Uterus (tissue), 4 donors: ENCODE results near the gene SLC8A1. TPM values are rescaled to one million over a fixed set of nuclear protein-coding genes. Genes with fewer than 3 reads are reported as not detected.

Source experiments
- DNase-seq, 2 donors: peaks; one replicate each; pipeline ENCODE4 v3.0.0-alpha.2; 2019 to 2020
- H3K27ac ChIP-seq, 2 donors: fragments of 200-600 bp; sonication (generic); 1 replicate in 1 of 2; 2 replicates in 1 of 2; pipeline ENCODE4 v1.5.1; 2016 to 2018
- H3K27me3 ChIP-seq, 2 donors: fragments of 200-600 bp; sonication (generic); one replicate each; pipeline ENCODE4 v1.5.1; 2018 to 2019; ENCODE audit warnings: control low read depth in 1 of 2
- H3K36me3 ChIP-seq, 2 donors: fragments of 200-600 bp; sonication (generic); one replicate each; pipeline ENCODE4 v1.5.1; 2019; ENCODE audit warnings: control low read depth in 1 of 2
- H3K4me1 ChIP-seq, 2 donors: fragments of 200-600 bp; sonication (generic); one replicate each; pipeline ENCODE4 v1.5.1; 2018 to 2019; ENCODE audit warnings: control low read depth in 1 of 2
- H3K4me3 ChIP-seq, 2 donors: fragments of 200-600 bp; sonication (generic); 1 replicate in 1 of 2; 2 replicates in 1 of 2; pipeline ENCODE4 v1.5.1; 2018 to 2019; ENCODE audit warnings: mild to moderate bottlenecking in 1 of 2
- H3K9me3 ChIP-seq, 2 donors: fragments of 200-600 bp; sonication (generic); one replicate each; pipeline ENCODE4 v1.5.1; 2019; ENCODE audit warnings: control low read depth in 1 of 2
- POLR2A ChIP-seq, 2 donors: fragments of 450-650 bp; IDR thresholded peaks; one replicate each; pipeline ENCODE4 v1.6.1; 2016; ENCODE audit warnings: antibody characterized with exemption in 2 of 2, mild to moderate bottlenecking in 1 of 2, moderate library complexity in 1 of 2
- intact Hi-C: fragments of 100-400 bp; cut with DNase I; formaldehyde crosslinking; loops from one replicate; pipeline ENCODE4 v1.15.1; 2023; ENCODE audit warnings: low total_unique reads
- total RNA-seq, 4 donors: library from RNA; depleted of rRNA in 3 of 4; stranded (reverse); fragments of >200 nt in 3 of 4; gene quantifications; one replicate each; pipeline versions ENCODE4 v1.1.0 to v1.2.4, GENCODE V29; 2014 to 2023
- TF ChIP-seq, protein P1 (sequence below), 4 experiments: fragments of 200-600 bp in 2 of 4; fragments of 450-650 bp in 2 of 4; sonication (generic) in 2 of 4; IDR thresholded peaks; one replicate each; pipeline ENCODE4 v1.5.1; 2016 to 2019; ENCODE audit warnings: antibody characterized with exemption in 4 of 4, mild to moderate bottlenecking in 2 of 4, moderate library complexity in 1 of 4
- donor health status: DM: yes; HTN: yes; CAD: no.

The SLC8A1 gene
- total RNA-seq, 4 donors from 2014 or later, result 61.2 to 257 (median 140) TPM

DNA sequence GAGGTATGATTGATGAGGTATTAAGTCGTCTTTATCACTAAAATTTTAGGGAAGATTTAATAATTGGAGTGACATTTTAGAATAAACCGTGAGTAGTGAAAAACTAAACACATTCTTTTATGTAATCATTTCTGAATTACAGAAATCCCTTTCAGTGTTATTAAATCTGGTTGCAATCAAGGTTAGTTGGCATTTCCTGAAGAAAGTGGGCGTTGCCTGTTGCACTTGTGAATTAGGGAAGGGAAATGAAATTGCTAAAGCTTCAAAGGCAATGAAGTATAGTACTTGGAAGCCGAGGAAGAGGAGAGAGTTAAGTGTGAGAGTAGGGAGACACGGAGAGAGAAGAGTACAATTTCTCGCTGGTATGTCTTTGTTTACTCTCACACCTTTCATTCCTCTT lies 274.5 kb downstream of the SLC8A1 start:
- H3K9me3 ChIP-seq, result no peaks in the 10 kb centered on the region
- H3K36me3 ChIP-seq, result no peaks in the 10 kb centered on the region
- no peaks in the 10 kb centered on the region for H3K27me3 ChIP-seq
- no peaks in the 10 kb centered on the region for H3K4me1 ChIP-seq
- intact Hi-C loops, result no loop called here
- no peak for DNase-seq
- TF ChIP-seq, protein P1, sequence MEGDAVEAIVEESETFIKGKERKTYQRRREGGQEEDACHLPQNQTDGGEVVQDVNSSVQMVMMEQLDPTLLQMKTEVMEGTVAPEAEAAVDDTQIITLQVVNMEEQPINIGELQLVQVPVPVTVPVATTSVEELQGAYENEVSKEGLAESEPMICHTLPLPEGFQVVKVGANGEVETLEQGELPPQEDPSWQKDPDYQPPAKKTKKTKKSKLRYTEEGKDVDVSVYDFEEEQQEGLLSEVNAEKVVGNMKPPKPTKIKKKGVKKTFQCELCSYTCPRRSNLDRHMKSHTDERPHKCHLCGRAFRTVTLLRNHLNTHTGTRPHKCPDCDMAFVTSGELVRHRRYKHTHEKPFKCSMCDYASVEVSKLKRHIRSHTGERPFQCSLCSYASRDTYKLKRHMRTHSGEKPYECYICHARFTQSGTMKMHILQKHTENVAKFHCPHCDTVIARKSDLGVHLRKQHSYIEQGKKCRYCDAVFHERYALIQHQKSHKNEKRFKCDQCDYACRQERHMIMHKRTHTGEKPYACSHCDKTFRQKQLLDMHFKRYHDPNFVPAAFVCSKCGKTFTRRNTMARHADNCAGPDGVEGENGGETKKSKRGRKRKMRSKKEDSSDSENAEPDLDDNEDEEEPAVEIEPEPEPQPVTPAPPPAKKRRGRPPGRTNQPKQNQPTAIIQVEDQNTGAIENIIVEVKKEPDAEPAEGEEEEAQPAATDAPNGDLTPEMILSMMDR (IDR thresholded peaks at IDR 0.05), result no peak
- no peak for TF ChIP-seq POLR2A (IDR thresholded peaks at IDR 0.05)
- H3K27ac ChIP-seq, result no peak overlapping the region
- no peak overlapping the region for H3K4me3 ChIP-seq

DNA sequence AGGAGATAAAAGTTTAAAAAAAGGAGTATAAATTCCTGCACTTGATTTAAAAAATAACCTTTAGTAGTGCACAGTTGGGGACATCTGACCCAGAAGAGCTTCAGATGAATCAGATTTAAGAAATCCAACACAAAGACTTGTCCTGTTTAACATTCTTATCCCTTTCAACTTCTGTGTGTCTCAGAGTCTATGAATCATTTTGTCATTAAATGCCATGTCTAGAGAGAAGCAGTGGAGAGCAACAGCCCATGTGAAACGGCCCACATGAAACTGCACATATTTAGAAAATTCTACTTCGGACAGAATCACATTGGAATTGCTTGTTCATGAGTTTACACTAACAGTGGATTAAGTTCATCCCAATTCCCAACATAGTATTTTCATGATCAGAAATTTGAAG lies 278.6 kb downstream of the SLC8A1 start:
- H3K36me3 ChIP-seq, result no peaks in the 10 kb centered on the region
- intact Hi-C loops, result no loop called here
- no peaks in the 10 kb centered on the region for H3K9me3 ChIP-seq
- no peaks in the 10 kb centered on the region for H3K27me3 ChIP-seq
- DNase-seq, result no peak
- H3K27ac ChIP-seq, result no peak overlapping the region
- H3K4me3 ChIP-seq, result no peak overlapping the region
- no peaks in the 10 kb centered on the region for H3K4me1 ChIP-seq
- TF ChIP-seq, protein P1 (IDR thresholded peaks at IDR 0.05), result no peak
- TF ChIP-seq POLR2A (IDR thresholded peaks at IDR 0.05), result no peak

DNA sequence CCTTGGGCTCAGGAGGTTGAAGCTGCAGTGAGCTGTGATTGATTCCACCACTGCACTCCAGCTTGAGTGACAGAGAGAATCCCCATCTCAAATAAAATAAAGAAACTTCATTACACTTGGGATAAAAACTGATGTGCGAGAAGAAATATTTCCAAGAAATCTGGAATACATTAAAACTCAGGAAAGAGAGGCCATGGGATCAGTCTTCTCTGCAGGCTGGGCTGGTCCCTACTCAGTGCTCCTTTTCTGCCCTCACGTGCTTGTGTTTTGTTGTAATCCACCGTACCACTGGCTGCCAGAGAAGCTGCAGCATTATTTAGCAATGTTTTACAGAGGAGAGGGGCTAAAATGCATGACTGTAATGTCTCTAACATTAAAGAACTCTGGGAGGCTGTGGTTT lies 282.0 kb downstream of the SLC8A1 start:
- TF ChIP-seq POLR2A (IDR thresholded peaks at IDR 0.05), result no peak
- TF ChIP-seq, protein P1 (IDR thresholded peaks at IDR 0.05), result no peak
- Histone ChIP-seq H3K27ac (no peak overlapping the region), H3K9me3 (no peaks in the 10 kb centered on the region), H3K4me1 (no peaks in the 10 kb centered on the region), H3K36me3 (no peaks in the 10 kb centered on the region), H3K4me3 (no peak overlapping the region), H3K27me3 (no peaks in the 10 kb centered on the region)
- no peak for DNase-seq
- intact Hi-C loops, result no loop called here

DNA sequence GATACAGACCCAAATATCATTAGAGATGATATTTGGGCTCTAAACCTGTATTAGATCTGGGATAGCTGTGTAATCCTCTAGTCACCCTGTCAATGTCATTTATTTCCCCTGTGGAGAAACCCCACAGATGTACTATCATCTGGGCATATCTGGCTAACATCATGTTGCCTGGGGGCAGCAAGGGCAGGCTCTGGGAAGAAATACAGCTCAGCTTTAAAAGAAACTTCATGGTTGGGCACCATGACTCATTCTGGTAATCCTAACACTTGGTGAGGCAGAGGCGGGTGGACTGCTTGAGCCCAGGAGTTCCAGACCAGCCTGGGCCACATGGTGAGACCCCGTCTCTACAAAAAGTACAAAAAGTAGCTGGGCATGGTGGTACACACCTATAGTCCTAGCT lies 282.5 kb downstream of the SLC8A1 start:
- no peaks in the 10 kb centered on the region for H3K9me3 ChIP-seq
- DNase-seq, result no peak
- no peak overlapping the region for H3K4me3 ChIP-seq
- intact Hi-C loops, result no loop called here
- H3K4me1 ChIP-seq, result no peaks in the 10 kb centered on the region
- TF ChIP-seq, protein P1 (IDR thresholded peaks at IDR 0.05), result no peak
- TF ChIP-seq POLR2A (IDR thresholded peaks at IDR 0.05), result no peak
- H3K36me3 ChIP-seq, result no peaks in the 10 kb centered on the region
- H3K27ac ChIP-seq, result no peak overlapping the region
- no peaks in the 10 kb centered on the region for H3K27me3 ChIP-seq

DNA sequence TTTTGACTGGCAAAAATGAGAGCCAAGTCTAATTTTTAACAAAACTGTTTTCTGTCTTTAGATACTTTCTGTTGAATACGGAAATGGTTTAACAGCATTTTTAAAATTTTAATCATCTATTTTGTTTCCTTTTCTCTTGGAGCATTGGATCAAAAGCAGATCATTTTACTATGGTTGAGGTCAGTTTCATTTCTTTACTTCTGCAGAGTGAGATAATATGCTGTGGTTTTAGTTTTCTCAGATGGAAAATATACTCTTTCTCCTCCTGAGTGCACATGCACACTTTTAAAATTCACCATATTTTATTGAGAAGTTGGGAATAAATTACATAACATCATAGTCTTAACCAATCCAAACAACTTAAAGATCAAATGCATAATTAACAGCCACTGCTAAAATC lies 283.3 kb downstream of the SLC8A1 start:
- H3K9me3 ChIP-seq, result no peaks in the 10 kb centered on the region
- H3K4me3 ChIP-seq, result no peak overlapping the region
- intact Hi-C loops, result no loop called here
- no peaks in the 10 kb centered on the region for H3K36me3 ChIP-seq
- TF ChIP-seq, protein P1 (IDR thresholded peaks at IDR 0.05), result no peak
- no peak for TF ChIP-seq POLR2A (IDR thresholded peaks at IDR 0.05)
- no peak for DNase-seq
- H3K27ac ChIP-seq, result no peak overlapping the region
- H3K27me3 ChIP-seq, result no peaks in the 10 kb centered on the region
- no peaks in the 10 kb centered on the region for H3K4me1 ChIP-seq
